GM18870 (cell line): Measurements from ENCODE around the gene RFT1.

Experiments used
- ATAC-seq: cut with Tn5 transposase; IDR thresholded peaks from one replicate; pipeline ENCODE4 v1.9.1; 2021; ENCODE audit warnings: moderate library complexity; ENCODE audit not compliant: unreplicated experiment

RFT1 gene

DNA sequence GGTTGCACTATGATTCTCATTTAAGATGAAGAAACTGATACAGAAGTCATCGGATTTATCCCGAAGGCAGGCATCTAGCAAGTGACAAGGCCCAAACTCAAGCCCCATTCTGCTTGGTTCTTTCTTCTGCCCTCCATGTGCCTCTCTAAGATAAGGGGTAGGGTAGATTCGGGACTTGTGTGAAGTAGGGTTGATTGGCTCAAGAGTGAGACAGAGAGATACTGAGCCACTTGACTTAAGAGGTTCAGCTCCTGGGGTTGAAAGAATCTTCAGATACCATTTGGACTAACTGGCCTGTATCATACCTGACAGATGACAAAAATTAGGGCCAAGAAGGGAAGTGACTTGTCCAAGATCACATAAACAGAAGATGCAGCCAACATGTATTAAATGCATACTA lies 891 bp downstream of the RFT1 start:
- no peak for ATAC-seq

- ATAC-seq: no peak
These were observed 3.6 kb downstream of the RFT1 start for GRCh38 chr3:53126601-53127000.

DNA sequence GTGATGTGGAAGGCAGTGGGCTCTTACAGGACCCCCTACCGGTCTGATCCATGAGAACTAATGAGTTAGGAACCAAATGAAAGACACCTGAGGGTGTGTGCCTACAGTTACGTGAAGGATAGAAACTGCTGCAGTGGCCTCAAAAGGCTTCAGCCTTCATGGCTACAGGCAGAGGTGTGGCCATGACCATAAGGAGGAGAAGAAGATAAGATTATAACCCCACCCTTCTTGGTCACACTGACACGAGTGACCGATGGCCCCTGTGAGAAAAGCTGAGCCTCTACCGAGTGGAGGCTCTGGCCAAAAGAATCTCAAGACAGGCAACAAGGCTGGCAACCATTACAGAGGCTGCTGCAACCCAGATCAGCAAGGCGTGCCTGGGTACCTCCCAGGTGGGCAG lies 6.3 kb downstream of the RFT1 start:
- ATAC-seq: no peak

DNA sequence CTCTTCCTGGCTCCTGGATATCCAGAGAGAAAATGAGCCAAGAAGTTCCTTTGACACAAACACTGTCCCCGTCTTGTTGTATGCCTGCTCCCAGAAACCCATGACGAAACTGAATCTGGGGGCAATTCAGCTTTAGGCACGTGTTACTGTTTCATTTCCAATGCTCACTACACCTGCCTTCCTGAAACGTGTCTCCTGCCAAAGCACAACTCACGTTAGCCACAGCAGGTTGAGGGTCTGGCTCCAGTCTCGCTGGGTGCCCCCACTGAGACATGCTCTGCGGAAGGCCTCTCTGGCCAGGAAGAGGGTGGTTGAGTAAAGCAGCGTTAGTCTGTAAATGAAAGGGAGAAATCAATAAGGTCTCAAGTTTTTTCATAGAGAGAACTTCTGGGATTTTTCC lies 6.7 kb downstream of the RFT1 start:
- ATAC-seq: no peak

- no peak for ATAC-seq
These were observed 7.3 kb downstream of the RFT1 start for GRCh38 chr3:53122933-53123305.

GRCh38 chr3:53122255-53122932 lies 7.8 kb downstream of the RFT1 start:
- ATAC-seq: no peak

GRCh38 chr3:53120336-53120735 lies 9.9 kb downstream of the RFT1 start:
- no peak for ATAC-seq

- no peak for ATAC-seq
These were observed 13.3 kb downstream of the RFT1 start for GRCh38 chr3:53116956-53117355.

DNA sequence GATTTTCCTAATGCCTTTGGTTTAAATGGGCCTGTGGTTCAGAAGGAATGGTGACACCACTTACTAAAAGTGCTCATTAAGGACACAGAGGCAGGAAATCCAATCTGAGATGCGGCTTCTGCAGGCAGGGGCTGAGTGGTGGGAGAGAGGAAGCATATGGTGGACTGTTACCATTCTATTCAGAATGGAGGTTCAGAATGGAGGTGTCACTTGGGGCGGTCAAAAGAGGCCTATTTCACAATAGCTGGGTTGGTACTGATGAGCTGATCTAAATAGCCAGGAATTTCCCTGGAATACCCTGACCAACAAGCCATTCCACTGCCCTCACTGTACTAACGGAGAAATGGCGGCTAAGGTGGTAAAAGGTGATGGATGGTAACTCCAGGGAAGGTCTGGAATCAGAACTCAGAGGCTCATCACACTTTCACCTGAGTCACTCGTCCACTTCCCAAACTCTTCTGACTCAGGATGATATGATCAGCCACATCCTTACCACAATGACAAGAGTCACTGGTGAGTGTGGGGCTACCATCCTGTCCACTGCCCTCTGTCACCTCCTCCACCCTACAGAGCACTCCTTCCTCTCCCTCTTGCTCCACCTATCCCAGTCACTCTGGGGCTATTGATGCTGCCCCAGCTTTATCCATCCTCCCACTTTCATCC lies 15.7 kb downstream of the RFT1 start:
- no peak for ATAC-seq

GRCh38 chr3:53114011-53114400 lies 16.2 kb downstream of the RFT1 start:
- no peak for ATAC-seq

- ATAC-seq: no peak
These were observed 16.8 kb downstream of the RFT1 start for GRCh38 chr3:53113293-53114010.

DNA sequence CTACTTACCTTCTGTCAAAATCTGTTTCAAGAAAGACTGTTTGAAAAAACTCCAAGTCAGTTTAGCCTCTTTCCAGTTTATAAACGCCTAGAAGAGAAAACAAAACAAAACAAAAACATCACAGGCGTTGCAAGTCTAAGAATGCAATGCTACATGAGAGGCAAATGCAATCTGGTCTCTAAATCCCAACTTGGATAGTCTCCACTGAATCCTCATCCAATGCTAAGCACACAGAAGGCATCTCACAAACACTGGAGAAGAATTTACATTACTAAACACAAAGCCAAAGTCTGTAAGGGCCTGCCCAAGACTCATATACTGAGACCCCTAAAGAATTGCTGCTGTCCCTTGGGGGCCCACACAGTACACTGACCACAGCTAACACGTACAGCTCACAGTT lies 18.4 kb downstream of the RFT1 start:
- ATAC-seq: no peak

DNA sequence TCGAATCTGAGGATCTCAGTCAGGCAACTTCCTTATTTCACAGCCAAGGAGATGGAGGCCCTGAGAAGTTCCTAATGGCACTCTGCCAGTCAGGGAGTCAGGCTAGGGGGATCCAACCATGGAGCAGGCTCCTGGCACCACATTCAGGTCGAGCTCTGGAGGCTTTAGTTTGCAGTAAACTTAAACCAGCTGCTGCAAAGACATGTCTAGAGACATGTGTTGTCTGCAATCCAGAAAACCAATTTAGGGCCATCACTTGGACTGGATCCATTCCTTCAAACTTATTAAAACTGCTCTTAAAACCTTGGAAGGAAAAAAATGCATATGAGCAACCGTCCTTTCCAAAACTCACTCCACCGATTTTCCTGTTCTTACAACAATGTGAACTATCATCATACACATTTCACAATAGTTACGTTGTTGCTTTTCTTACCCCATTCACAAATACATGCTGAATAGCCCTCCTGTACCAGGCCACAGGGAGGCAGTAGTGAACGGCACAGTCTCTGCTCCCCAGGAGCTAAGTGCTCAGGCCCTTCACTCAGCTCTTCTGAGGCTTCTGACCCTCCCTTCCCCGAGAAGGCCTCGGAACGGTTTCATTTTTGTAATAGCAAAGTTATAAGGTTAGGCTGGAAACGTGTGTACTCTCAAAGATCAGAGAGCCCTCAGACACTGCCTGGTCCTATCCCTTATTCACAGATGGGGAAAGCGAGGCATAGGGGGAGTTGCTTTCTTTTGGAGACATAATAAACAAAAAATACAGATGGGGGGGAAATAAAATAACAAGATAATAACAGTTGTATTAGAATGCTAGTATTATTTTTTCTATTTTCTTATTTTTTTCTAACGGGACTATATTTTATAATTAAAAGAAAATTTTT lies 20.1 kb downstream of the RFT1 start:
- no peak for ATAC-seq

DNA sequence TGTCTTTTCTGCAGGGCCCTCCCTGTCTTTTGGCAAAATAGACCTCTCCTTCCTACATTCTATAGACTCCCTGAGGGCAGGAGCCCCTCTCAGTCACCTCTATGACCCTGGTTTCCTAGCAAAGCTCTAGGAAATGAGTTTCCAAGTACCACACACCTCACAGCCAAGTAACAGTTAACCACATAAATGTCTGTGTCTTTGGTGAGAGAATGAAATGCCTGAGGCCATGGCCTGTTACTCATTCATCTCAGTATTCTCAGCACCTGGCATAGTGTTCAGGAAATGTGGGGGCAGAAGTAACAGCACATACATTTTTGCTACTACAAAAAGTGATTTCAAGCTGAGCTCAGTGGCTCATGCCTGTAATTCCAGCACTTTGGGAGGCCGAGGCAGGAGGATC lies 21.0 kb downstream of the RFT1 start:
- ATAC-seq: no peak

DNA sequence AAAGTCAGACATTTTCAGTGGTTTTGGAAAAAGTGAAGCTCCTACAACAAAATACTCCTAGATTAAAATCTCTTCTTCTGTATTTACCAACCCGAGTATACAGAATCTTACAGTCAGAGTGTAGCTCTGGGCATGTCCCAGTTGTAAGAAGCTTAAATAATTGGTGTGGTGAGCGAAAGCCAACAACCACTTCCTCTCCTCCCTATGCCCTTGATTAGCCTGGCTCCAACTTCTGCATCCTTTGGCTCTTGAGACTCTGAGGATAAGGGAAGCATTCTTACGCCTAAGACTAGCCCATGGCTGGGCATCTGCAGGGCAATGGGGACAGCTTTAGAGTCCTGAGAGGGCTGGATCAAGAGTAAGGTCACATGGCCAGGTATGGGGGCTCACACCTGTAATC lies 25.5 kb downstream of the RFT1 start:
- ATAC-seq: no peak

GRCh38 chr3:53103397-53104296 lies 26.6 kb downstream of the RFT1 start:
- ATAC-seq: no peak

- peak; percentile 71 for ATAC-seq
These were observed 27.6 kb downstream of the RFT1 start for GRCh38 chr3:53102601-53103147.

DNA sequence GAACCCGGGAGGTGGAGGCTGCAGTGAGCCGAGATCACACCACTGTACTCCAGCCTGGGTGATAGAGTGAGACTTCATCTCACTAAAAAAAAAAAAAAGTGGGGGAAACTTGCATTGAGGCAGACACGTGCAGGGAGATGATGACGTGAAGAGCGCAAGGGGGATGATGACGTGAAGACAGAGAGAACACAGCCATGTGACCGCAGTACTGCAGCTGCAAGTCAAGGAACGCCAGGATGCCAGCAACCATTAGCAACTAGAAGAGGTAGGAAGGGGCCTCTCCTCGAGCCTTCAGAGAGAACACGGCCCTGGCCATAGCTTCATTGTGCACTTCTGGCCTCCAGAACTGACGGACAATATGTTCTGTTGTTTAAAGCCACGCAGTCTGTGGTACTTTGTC lies 28.3 kb downstream of the RFT1 start:
- no peak for ATAC-seq

DNA sequence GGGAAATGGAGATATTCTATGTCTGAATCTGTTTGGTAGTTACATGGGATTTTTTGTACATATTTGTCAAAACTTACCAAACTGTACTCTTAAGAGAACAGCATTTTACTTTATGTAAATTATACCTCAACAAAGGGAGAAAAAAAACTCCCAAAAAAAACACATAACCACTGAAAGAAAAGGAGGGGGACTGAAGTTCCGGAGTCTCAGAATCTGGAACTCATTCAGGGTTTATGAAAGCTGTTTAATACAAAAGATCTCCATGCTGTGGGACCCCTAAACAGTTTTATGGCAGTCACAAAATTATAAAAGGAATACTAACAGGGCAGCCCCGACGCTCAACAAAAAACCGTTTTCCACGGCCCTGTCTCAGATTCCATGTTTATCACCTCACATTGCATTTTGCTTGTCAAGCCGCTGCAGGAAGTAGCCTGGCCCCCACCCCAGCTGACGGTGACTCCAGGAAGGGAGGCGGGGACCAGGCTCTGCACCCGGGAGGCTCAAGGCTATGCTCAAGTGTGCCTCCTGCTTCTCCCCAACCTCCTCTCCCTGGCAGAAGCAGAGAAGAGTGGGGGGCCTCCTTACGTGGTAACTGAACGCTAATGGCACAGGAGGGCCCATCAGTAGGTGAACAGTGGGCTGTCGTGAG lies 29.3 kb downstream of the RFT1 start:
- ATAC-seq: no peak

GRCh38 chr3:53097887-53098286 lies 32.3 kb downstream of the RFT1 start:
- ATAC-seq: no peak
